Activated CD4-positive, CD25-positive, alpha-beta regulatory T cell treated with anti-CD3 and anti-CD28 coated beads, Interleukin-2, amount 50 U/mL, for 72 hours (primary cell): Measurements from ENCODE around the gene PRKN.

Experiments
- DNase-seq: peaks from one replicate; pipeline ENCODE4 v3.0.0; 2021

PRKN gene

GRCh38 chr6:161673026-161673425 is 1054.5 kb downstream of the PRKN start:
- no peak for DNase-seq

DNA sequence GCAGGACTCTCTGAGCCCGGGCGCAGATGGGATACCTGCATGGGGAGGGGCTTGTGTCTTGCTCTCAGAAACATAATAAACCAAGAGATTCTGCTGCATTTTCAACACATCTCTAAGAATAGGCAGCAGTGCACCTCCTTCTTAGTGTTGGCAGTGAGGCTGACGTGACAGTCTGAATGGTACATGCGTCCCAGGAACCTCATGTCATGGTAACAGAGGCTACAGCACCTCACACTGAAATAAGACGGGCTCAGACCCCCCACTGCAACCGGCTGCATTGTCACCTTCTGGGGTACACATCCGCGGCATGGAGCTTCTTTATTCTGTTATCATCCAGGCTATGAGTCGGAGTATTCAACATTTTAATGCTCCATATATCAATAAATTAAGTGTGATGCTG is 1056.4 kb downstream of the PRKN start:
- no peak for DNase-seq

DNA sequence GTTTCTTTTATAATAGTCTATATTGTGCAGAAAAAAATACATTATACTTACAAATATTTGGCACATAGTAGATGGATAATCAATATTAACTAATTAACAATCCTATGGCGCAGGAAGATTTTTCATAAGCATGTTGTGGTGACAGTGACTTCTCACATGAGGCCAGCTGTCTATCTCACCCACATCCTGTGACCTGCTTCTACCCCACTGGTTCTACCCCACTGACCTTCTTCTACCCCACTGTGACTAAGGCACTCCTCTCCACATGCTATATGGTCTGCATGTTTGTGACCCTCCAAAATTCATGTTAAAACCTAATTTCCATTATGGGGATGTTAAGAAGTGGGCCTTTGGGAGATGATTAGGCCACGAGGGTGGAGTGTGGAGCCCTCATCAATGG is 1058.9 kb downstream of the PRKN start:
- DNase-seq = no peak

DNA sequence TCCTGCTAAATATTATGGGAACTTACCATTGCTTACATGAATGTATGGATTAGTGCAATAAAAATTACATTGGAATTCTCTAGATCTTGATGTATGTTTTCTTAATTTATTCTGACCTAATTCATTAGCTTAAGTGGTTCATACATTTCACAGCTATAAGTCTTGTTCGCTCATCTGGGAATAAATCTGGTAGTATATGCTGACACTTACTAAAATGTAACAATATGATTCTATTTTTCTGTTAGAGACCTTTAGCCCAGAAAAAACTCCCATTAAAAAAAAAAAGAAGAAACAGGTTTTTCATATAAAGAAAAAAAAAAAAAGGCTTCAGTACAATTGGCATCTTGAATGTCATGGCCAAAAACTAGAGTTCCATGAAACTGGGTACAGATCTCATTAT is 1059.6 kb downstream of the PRKN start:
- no peak for DNase-seq

DNA sequence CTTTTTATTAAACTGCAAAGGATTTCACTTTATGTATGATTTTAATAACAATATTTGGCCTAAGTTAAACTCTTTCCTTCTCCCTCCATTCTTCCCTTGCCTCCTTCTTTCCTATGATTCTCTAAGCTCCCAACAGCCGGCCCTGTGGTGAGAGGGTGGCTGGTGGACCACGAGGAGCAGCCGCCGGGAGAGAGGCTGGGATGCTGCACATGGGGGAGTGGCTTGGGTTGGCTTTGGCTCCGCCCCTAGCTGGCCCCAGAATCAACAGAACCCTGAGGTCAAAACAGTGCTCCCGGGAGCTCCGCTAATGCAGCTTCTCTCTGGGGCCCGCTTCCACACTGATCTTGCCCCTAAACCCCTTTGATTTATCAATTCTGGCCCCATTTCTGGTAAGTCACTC is 1063.9 kb downstream of the PRKN start:
- no peak for DNase-seq

DNA sequence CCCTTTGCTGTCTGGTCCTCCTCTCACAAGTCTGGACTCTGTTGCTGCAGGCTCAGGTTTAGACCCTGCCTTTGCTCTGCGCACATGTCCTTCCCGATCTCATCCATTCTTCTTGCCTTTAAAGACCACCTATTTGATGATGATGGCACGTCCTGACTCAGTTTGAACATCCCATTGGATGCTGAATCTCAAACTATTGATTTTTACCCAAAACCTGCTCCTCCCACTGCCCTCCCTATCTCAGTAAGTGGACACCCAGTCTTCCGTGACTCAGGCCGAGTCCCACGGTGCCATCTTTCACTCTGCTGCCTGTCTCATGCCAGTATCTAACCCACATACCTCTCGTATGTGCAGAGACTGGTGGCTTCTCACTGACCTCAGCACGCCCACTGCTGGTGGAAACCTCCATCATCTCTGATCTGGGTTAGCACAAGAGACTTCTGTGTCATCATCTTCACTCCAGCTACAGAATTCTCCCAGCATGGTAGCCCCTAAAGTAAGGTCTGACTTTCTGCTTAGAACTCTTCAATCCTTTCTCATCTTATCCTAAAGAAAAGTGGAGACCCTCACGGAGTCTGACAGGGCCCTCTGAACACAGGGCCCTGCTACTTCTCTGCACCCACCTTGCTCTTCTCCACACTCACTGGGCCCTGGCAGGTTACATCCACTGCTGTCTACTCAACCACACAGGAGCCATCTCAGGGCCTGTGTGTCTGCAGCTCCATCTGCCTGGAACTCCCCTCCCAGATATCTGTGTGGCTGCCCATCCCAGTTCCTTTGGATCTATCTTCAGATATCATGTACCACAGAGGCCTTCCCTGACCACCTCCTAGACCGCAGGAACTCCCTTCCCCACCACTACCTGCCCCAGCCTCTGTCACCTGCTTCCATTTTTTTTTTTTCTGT is 1066.6 kb downstream of the PRKN start:
- DNase-seq = no peak

DNA sequence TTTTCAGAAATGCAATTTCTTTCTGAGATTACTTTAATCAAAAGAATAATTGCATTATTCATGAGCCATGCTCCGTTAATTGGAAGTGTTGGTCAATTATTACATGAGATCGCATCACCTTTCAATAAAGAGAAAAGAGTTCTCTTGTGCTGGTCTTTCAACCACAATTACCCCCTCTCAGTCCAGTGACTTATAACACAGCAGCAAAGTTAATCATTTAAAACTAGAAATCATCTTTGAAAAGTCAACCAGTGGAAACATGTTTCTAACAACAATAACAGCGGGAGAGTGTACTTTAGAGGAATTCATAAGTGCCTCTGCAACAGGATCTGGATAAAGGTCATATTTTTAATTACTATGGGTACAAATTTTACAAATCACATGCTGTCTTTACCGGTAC is 1069.4 kb downstream of the PRKN start:
- DNase-seq = no peak

- no peak for DNase-seq
Measured at GRCh38 chr6:161654209-161654608, 1073.4 kb downstream of the PRKN start.

DNA sequence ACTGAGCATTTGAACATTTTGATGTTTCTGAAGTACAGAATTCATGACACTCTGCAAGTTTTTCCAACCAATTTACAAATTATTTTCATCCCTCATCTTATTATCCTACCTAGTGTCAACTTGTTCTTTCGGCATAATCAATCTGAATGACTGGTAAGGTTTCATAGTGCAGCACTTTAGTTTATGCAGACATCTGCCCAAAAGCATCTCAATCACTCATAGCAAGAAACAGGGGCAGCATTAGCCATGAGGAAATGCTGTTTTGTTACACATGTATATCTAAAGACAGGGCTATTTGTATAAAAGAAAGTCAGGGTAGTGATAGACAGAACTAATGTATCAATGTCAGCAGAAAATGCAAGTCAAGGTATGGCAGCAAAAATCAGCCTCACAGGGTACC is 1075.6 kb downstream of the PRKN start:
- DNase-seq = no peak

GRCh38 chr6:161649841-161650240 is 1077.7 kb downstream of the PRKN start:
- DNase-seq = no peak

- no peak for DNase-seq
Measured at GRCh38 chr6:161649068-161649467, 1078.5 kb downstream of the PRKN start.

GRCh38 chr6:161647234-161647633 is 1080.3 kb downstream of the PRKN start:
- DNase-seq = no peak

GRCh38 chr6:161644521-161644920 is 1083.0 kb downstream of the PRKN start:
- DNase-seq = no peak

GRCh38 chr6:161641175-161641574 is 1086.4 kb downstream of the PRKN start:
- DNase-seq = no peak

DNA sequence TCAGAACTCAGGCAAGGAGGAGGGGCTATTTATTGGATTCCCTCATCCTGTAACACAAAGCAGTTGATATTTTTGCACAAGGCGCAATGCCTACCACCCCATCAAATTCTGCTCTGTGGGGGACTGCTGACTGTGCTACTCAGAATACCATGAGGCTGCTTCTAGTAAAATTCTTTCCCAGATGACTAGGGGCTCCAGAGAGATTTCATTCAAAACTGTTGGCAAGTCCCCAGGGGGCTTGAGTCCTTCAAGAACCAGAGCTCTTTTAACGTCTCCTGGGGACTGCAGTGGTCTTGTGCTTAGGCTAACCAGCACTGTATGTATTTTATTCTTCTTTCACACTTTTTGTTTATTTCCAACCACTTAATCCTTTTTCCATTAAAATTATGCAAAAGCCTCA is 1087.8 kb downstream of the PRKN start:
- DNase-seq = no peak

DNA sequence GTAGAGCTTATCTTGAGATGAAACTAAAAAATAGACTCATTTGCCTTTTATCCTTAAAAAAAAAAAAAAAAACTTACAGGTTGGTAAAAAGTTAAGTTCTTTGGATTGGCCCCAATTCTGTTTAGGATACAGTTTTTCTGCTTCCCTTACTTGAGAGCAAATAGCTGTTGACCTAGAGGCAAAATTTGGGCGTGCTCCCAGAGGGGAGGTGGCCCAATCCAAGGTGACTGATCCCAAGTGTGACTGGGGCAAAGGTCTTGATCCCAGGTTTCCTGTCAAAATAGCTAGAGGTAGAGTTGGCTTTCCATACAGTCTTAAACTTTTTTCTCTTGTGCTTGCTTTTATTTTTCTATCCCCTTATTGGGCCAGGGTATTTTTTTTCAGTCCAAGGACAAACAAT is 1089.9 kb downstream of the PRKN start:
- DNase-seq = no peak

GRCh38 chr6:161636882-161637430 is 1090.6 kb downstream of the PRKN start:
- no peak for DNase-seq

- DNase-seq = no peak
Measured at GRCh38 chr6:161635975-161636374, 1091.6 kb downstream of the PRKN start.

GRCh38 chr6:161634916-161635315 is 1092.7 kb downstream of the PRKN start:
- DNase-seq = no peak

- no peak for DNase-seq
Measured at GRCh38 chr6:161631676-161632194, 1095.8 kb downstream of the PRKN start.

GRCh38 chr6:161630674-161631073 is 1096.9 kb downstream of the PRKN start:
- DNase-seq = no peak

- no peak for DNase-seq
Measured at GRCh38 chr6:161626132-161626676, 1101.4 kb downstream of the PRKN start.

DNA sequence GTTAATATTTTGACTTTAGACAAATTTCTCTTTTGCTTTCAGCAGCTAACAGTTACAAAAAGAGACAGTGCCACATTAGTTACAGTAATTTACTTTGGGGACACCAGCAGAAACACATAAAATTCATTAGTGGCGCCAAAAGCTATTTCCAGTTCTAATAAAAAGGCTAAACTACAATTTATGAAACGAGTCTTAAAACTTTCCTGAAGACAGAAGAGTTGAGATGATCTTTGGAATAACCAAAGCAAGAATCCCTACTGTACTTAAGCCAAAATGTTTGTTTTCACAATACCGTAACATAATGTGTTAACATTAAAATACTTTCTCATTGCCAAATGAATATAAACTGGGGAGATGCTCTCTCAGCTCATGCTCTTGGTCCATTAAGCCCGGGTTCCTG is 1103.5 kb downstream of the PRKN start:
- no peak for DNase-seq

GRCh38 chr6:161622779-161623178 is 1104.8 kb downstream of the PRKN start:
- DNase-seq = no peak
